Astrocyte of the hippocampus (primary cell): Measurements from ENCODE around the gene SEMA5B.

Experiments used
- DNase-seq: peaks from one replicate; pipeline ENCODE4 v3.0.0; 2011; ENCODE audit warnings: low read depth, low spot score

SEMA5B gene

GRCh38 chr3:122928396-122929187 is 99.0 kb downstream of the SEMA5B start:
- no peak for DNase-seq

- no peak for DNase-seq
These were observed 99.8 kb downstream of the SEMA5B start for GRCh38 chr3:122927726-122928125.

- DNase-seq: no peak
These were observed 100.8 kb downstream of the SEMA5B start for GRCh38 chr3:122926811-122927210.

GRCh38 chr3:122926322-122926721 is 101.2 kb downstream of the SEMA5B start:
- DNase-seq: no peak

- DNase-seq: no peak
These were observed 101.8 kb downstream of the SEMA5B start for GRCh38 chr3:122925756-122926155.

GRCh38 chr3:122924056-122924455 is 103.5 kb downstream of the SEMA5B start:
- no peak for DNase-seq

GRCh38 chr3:122923611-122924010 is 104.0 kb downstream of the SEMA5B start:
- no peak for DNase-seq

GRCh38 chr3:122921791-122922651 is 105.5 kb downstream of the SEMA5B start:
- no peak for DNase-seq

GRCh38 chr3:122920986-122921385 is 106.6 kb downstream of the SEMA5B start:
- DNase-seq: no peak

- no peak for DNase-seq
These were observed 108.3 kb downstream of the SEMA5B start for GRCh38 chr3:122919291-122919610.

- DNase-seq: peak; percentile 59
These were observed 108.8 kb downstream of the SEMA5B start for GRCh38 chr3:122918576-122919290.

GRCh38 chr3:122917412-122917811 is 110.2 kb downstream of the SEMA5B start:
- DNase-seq: no peak

- DNase-seq: no peak
These were observed 111.0 kb downstream of the SEMA5B start for GRCh38 chr3:122916580-122916979.

GRCh38 chr3:122916084-122916483 is 111.5 kb downstream of the SEMA5B start:
- no peak for DNase-seq

- DNase-seq: no peak
These were observed 112.1 kb downstream of the SEMA5B start for GRCh38 chr3:122915300-122916055.

GRCh38 chr3:122913539-122914100 is 113.9 kb downstream of the SEMA5B start:
- DNase-seq: no peak

GRCh38 chr3:122912772-122913538 is 114.6 kb downstream of the SEMA5B start:
- DNase-seq: no peak

GRCh38 chr3:122911901-122912300 is 115.7 kb downstream of the SEMA5B start:
- no peak for DNase-seq

GRCh38 chr3:122908251-122908650 is 119.3 kb downstream of the SEMA5B start:
- DNase-seq: no peak

- DNase-seq: no peak
These were observed 120.1 kb downstream of the SEMA5B start for GRCh38 chr3:122907471-122907870.
